HFFc6 (cell line): ENCODE data around the gene NUAK1. TPM values are rescaled to one million over a fixed set of nuclear protein-coding genes. Genes with fewer than 3 reads are reported as not detected.

ENCODE experiments used
- DNase-seq: peaks from one replicate; pipeline ENCODE4 v3.0.0-alpha.2; 2018
- H3K27ac Mint-ChIP-seq: 2 replicates; pipeline ENCODE4 v1.8.0; 2020; ENCODE audit warnings: mild to moderate bottlenecking, mixed read lengths
- H3K27me3 Mint-ChIP-seq: 2 replicates; pipeline ENCODE4 v1.8.0; 2021; ENCODE audit warnings: mild to moderate bottlenecking, moderate library complexity, mixed read lengths; ENCODE audit not compliant: insufficient read depth
- H3K36me3 Mint-ChIP-seq: 2 replicates; pipeline ENCODE4 v1.8.0; 2021; ENCODE audit warnings: low read depth, mixed read lengths
- H3K4me1 Mint-ChIP-seq: 2 replicates; pipeline ENCODE4 v1.8.0; 2020; ENCODE audit warnings: low read depth, mixed read lengths
- H3K4me3 Mint-ChIP-seq: 2 replicates; pipeline ENCODE4 v1.8.0; 2020; ENCODE audit warnings: mild to moderate bottlenecking, moderate library complexity, mixed read lengths
- H3K9me3 Mint-ChIP-seq: 2 replicates; pipeline ENCODE4 v1.8.0; 2020; ENCODE audit warnings: mild to moderate bottlenecking, mixed read lengths
- total RNA-seq, 6 experiments: library from RNA; stranded (reverse); fragmentation: NEBNext Ultra II Directional; extraction: Animal tissue kit (Norgen Biotek cat#: 25700); gene quantifications; 2 replicates in 1 of 6; 3 replicates in 5 of 6; pipeline ENCODE4 v1.2.3, GENCODE V29; 2021
- TF ChIP-seq, protein P1 (sequence below): fragments of 200-600 bp; sonication (generic); IDR thresholded peaks from 2 replicates; pipeline ENCODE4 v1.5.0; 2021; ENCODE audit warnings: antibody characterized with exemption, mild to moderate bottlenecking

Gene NUAK1
- total RNA-seq, 6 experiments from 2014 or later = 11.0 to 37.3 (median 14.1) TPM

DNA sequence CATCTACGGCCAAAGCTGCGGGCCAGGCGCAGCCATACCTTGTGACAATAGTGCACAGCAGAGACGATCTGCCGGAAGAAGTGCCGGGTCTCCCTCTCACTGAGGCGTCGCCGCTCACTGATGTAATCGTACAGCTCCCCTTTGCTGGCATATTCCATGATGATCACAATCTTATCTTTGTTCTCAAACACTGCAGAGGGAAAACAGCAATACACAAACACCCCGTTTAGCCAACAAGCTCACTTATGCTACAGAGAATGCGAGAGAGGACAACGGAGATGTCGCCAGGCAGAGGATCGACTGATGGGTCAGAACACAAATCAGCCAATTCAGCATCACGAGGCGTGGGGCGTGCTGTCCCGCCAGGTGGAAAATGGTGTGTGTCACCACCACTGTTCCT lies 52.1 kb downstream of the NUAK1 start:
- H3K27ac Mint-ChIP-seq = no peak overlapping the region
- H3K9me3 Mint-ChIP-seq = no peaks in the 10 kb centered on the region
- TF ChIP-seq, protein P1, sequence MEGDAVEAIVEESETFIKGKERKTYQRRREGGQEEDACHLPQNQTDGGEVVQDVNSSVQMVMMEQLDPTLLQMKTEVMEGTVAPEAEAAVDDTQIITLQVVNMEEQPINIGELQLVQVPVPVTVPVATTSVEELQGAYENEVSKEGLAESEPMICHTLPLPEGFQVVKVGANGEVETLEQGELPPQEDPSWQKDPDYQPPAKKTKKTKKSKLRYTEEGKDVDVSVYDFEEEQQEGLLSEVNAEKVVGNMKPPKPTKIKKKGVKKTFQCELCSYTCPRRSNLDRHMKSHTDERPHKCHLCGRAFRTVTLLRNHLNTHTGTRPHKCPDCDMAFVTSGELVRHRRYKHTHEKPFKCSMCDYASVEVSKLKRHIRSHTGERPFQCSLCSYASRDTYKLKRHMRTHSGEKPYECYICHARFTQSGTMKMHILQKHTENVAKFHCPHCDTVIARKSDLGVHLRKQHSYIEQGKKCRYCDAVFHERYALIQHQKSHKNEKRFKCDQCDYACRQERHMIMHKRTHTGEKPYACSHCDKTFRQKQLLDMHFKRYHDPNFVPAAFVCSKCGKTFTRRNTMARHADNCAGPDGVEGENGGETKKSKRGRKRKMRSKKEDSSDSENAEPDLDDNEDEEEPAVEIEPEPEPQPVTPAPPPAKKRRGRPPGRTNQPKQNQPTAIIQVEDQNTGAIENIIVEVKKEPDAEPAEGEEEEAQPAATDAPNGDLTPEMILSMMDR = no peak
- H3K27me3 Mint-ChIP-seq = peaks cover 2% of the 10 kb centered on the region
- peaks cover 34% of the 10 kb centered on the region for H3K36me3 Mint-ChIP-seq
- H3K4me3 Mint-ChIP-seq = no peak overlapping the region
- no peak for DNase-seq
- peaks cover 76% of the 10 kb centered on the region for H3K4me1 Mint-ChIP-seq

DNA sequence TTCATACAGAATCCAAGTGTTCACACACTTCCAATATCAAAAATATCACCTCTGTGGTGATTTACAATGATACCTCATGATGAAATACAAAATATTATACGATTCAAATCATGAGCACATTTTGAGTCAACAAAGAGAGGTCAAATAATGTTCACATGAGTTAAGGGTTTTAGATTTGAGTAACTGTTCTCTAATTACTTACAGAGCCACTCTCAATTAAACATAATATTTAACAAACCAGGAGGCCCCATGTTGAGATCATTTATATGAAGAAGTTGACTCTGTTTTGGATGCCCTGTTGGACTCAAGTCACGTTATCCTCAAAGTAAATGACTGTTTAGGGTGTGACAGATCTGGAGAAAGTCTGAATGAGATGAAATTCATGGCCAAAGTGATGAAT lies 53.5 kb downstream of the NUAK1 start:
- DNase-seq = no peak
- no peaks in the 10 kb centered on the region for H3K9me3 Mint-ChIP-seq
- H3K4me3 Mint-ChIP-seq = no peak overlapping the region
- peaks cover 76% of the 10 kb centered on the region for H3K4me1 Mint-ChIP-seq
- peaks cover 38% of the 10 kb centered on the region for H3K36me3 Mint-ChIP-seq
- peak overlapping the region; percentile 92; the same call in 1 of the 2 replicates for H3K27ac Mint-ChIP-seq
- TF ChIP-seq, protein P1 = no peak
- H3K27me3 Mint-ChIP-seq = no peaks in the 10 kb centered on the region; the same call in none of the 2 replicates

DNA sequence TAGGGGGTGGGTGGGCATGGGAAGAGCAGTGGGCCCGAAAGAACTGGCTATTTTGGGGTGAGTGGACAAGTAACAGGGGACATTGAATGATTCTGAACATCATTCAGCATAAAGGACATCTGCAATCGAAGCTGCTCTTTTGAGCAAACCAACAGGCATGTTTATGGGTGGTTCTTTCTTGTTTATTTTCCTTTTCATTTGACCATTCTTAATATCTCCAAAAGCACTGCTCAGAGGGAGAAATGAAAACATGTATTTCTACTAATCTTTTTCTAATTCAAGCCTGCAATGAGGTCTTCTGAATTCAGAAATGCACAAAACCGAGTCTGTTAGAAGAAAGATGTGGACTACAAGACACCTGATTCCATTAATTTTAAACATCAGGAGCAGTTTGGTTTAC lies 54.0 kb downstream of the NUAK1 start:
- Mint-ChIP-seq H3K4me1 (peaks cover 76% of the 10 kb centered on the region), H3K9me3 (no peaks in the 10 kb centered on the region), H3K27ac (peak overlapping the region; percentile 92), H3K27me3 (no peaks in the 10 kb centered on the region; the same call in none of the 2 replicates), H3K36me3 (peaks cover 37% of the 10 kb centered on the region), H3K4me3 (peak overlapping the region; percentile 68)
- DNase-seq = no peak
- TF ChIP-seq, protein P1 = no peak

DNA sequence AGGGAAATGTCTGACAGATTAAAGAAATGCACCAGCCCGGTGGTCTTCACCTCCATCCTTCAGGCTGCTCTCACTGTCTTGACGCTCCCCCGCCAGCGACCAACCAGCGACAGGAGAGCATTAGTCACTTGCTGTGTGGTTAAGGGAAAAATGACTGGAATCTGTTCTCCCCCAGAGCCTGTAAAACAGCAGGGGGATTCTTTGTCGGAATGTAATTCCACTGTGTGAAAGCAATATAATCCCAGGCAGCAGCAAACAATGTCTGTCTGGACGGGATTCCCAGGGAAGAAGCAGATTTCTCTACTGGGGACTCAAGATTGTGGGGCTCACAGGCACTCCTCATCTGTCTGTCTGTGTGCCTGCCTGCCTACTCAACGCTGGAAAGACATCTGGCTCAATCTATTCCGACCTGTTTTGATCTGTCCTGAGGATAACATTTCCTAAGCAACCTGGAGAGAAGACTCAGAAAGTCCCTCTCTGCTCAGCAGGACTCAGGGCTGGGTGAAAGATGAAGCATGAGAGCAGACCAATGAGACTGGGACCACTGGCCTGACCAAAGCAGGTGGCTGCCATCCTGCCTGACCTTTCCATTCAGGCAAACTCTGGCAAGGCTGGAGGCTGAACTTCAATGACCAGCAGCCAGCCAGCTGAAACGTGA lies 54.6 kb downstream of the NUAK1 start:
- Mint-ChIP-seq H3K4me3 (peak overlapping the region; percentile 68), H3K9me3 (no peaks in the 10 kb centered on the region), H3K27ac (peak overlapping the region; percentile 92), H3K27me3 (no peaks in the 10 kb centered on the region; the same call in none of the 2 replicates), H3K4me1 (peaks cover 76% of the 10 kb centered on the region), H3K36me3 (peaks cover 40% of the 10 kb centered on the region)
- TF ChIP-seq, protein P1 = no peak
- DNase-seq = peak; percentile 81

DNA sequence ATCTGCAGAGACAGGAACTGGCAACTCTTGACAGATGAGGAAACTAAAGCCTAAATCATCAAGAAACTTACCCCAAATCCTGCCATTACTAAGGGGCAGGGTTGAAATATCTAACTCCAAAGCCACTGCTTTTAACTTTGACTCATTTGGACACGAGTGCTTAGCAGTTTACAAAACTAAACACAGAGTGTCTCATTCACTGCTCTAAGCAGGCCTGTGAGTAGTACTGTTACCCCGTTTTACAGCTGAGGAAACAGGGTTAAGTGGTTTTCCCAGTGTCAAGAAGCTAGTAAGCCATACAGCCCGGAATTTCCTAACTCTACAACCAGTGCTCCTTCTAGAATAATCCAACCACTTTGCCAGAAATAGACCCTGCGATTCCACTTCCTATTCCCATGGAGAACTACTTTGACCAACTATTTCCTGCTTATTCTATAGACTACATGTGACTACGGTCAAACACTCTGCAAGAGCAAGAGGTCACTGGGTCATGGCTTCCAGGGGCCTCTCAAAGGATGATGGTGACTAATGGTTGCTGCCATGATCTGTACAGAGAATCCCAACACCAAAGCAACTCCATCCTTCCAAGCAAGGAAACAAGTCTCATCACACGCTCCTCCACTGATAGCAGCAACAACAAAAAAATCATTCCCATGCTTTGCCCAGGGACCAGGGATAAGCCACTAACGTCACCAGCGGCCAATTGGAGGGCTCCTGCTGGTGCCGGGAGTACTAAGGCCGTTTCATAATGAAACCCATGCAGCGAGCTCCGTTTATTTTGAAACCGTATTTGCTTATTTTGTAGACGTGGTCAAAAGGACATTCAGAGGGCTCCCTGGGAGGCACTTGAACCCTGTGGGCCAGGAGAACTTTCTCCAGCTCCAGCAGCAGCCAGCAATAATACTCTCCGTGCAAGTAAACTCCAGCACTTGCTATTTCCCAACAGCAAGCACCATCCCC lies 56.3 kb downstream of the NUAK1 start:
- Mint-ChIP-seq H3K4me1 (peaks cover 80% of the 10 kb centered on the region), H3K9me3 (no peaks in the 10 kb centered on the region), H3K4me3 (peak overlapping the region; percentile 65), H3K36me3 (peaks cover 47% of the 10 kb centered on the region), H3K27me3 (no peaks in the 10 kb centered on the region), H3K27ac (peak overlapping the region; percentile 92)
- peak; percentile 65 for DNase-seq
- TF ChIP-seq, protein P1 = no peak
